Trophoblast cell (in vitro differentiated cells and primary cell): ENCODE measurements around the gene KRT74.

ENCODE experiments used
- DNase-seq, 2 donors: peaks; one replicate each; pipeline ENCODE4 v3.0.0-alpha.2; 2016
- H2AFZ ChIP-seq: 2 replicates; pipeline ENCODE4 v1.6.1; 2013; ENCODE audit warnings: low read length, moderate library complexity, mild to moderate bottlenecking; ENCODE audit not compliant: insufficient read depth, poor library complexity
- H2AK5ac ChIP-seq: 2 replicates; pipeline ENCODE4 v1.6.1; 2013; ENCODE audit warnings: mild to moderate bottlenecking, low read length
- H2BK120ac ChIP-seq: 2 replicates; pipeline ENCODE4 v1.6.1; 2013; ENCODE audit warnings: low read length, mild to moderate bottlenecking, moderate library complexity; ENCODE audit not compliant: insufficient read depth, poor library complexity
- H2BK12ac ChIP-seq: 2 replicates; pipeline ENCODE4 v1.6.1; 2013; ENCODE audit warnings: mild to moderate bottlenecking, low read length, moderate library complexity
- H2BK5ac ChIP-seq: 2 replicates; pipeline ENCODE4 v1.6.1; 2013; ENCODE audit warnings: low read length, low read depth, moderate library complexity, mild to moderate bottlenecking; ENCODE audit not compliant: poor library complexity
- H3K14ac ChIP-seq: 2 replicates; pipeline ENCODE4 v1.6.1; 2013; ENCODE audit warnings: mild to moderate bottlenecking, low read length
- H3K18ac ChIP-seq: 2 replicates; pipeline ENCODE4 v1.6.1; 2013; ENCODE audit warnings: mild to moderate bottlenecking, low read length
- H3K23ac ChIP-seq: 2 replicates; pipeline ENCODE4 v1.6.1; 2013; ENCODE audit warnings: low read length
- H3K27ac ChIP-seq: 2 replicates; pipeline ENCODE4 v1.5.1; 2013; ENCODE audit warnings: low read depth, mild to moderate bottlenecking, inconsistent platforms, low read length, moderate library complexity
- H3K27me3 ChIP-seq: 2 replicates; pipeline ENCODE4 v1.6.1; 2013; ENCODE audit warnings: inconsistent platforms, mild to moderate bottlenecking, low read length, moderate library complexity; ENCODE audit not compliant: insufficient read depth
- H3K36me3 ChIP-seq, 2 experiments: 1 replicate in 1 of 2; 2 replicates in 1 of 2; pipeline ENCODE4 v1.6.1; 2013; ENCODE audit warnings: low read length in 2 of 2, mild to moderate bottlenecking in 2 of 2, moderate library complexity in 1 of 2; ENCODE audit not compliant: insufficient read depth in 2 of 2, control insufficient read depth in 1 of 2
- H3K4ac ChIP-seq: 2 replicates; pipeline ENCODE4 v1.6.1; 2013; ENCODE audit warnings: low read depth, mild to moderate bottlenecking, low read length, moderate library complexity
- H3K4me1 ChIP-seq, 2 experiments: 1 replicate in 1 of 2; 2 replicates in 1 of 2; pipeline ENCODE4 v1.6.1; 2013; ENCODE audit warnings: low read length in 2 of 2, mild to moderate bottlenecking in 2 of 2, moderate library complexity in 1 of 2; ENCODE audit not compliant: insufficient read depth in 2 of 2, control insufficient read depth in 1 of 2
- H3K4me2 ChIP-seq: 2 replicates; pipeline ENCODE4 v1.6.1; 2013; ENCODE audit warnings: inconsistent platforms, mild to moderate bottlenecking, low read length, moderate library complexity
- H3K4me3 ChIP-seq: 2 replicates; pipeline ENCODE4 v1.5.1; 2013; ENCODE audit warnings: mild to moderate bottlenecking, low read depth, low read length, inconsistent platforms
- H3K79me1 ChIP-seq: one replicate; pipeline ENCODE4 v1.6.1; 2013; ENCODE audit warnings: low read length
- H3K79me2 ChIP-seq: 2 replicates; pipeline ENCODE4 v1.6.1; 2013; ENCODE audit warnings: low read length, mild to moderate bottlenecking; ENCODE audit not compliant: control insufficient read depth, insufficient read depth, poor library complexity
- H3K9ac ChIP-seq: 2 replicates; pipeline ENCODE4 v1.6.1; 2013; ENCODE audit warnings: mild to moderate bottlenecking, low read length
- H3K9me3 ChIP-seq: 2 replicates; pipeline ENCODE4 v1.6.1; 2013; ENCODE audit warnings: low read depth, mild to moderate bottlenecking, control low read depth, inconsistent platforms, low read length; ENCODE audit not compliant: insufficient read depth
- H4K12ac ChIP-seq: 2 replicates; pipeline ENCODE4 v1.6.1; 2013; ENCODE audit warnings: low read depth, mild to moderate bottlenecking, low read length, moderate library complexity
- H4K8ac ChIP-seq: 2 replicates; pipeline ENCODE4 v1.6.1; 2013; ENCODE audit warnings: low read depth, mild to moderate bottlenecking, low read length, moderate library complexity
- H4K91ac ChIP-seq: one replicate; pipeline ENCODE4 v1.6.1; 2013; ENCODE audit warnings: low read depth, mild to moderate bottlenecking, low read length, moderate library complexity
- WGBS: extraction: QIAGEN DNeasy Blood & Tissue Kit; methylation state at CpG from one replicate; pipeline ENCODE4 v1.1.7; 2013; ENCODE audit warnings: missing lambda C conversion rate; ENCODE audit not compliant: insufficient read length, insufficient coverage; ENCODE audit errors: extremely low coverage; 5-methylcytosine and 5-hydroxymethylcytosine counted together

The KRT74 gene

GRCh38 chr12:52526511-52526951 lies 47.1 kb downstream of the KRT74 start:
- H3K14ac ChIP-seq: no peak overlapping the region
- H4K8ac ChIP-seq: no peak overlapping the region
- no peaks in the 10 kb centered on the region for H3K9me3 ChIP-seq
- H3K79me2 ChIP-seq: no peaks in the 10 kb centered on the region
- no peaks in the 10 kb centered on the region for H3K36me3 ChIP-seq
- H3K27me3 ChIP-seq: no peaks in the 10 kb centered on the region
- H3K4me1 ChIP-seq: peaks cover 21 to 23% of the 10 kb centered on the region in 2 experiments
- no CpG with 5 or more reads among the region's 8 CpGs for WGBS
- no peak overlapping the region for H2BK120ac ChIP-seq
- H2BK12ac ChIP-seq: no peak overlapping the region
- no peak for DNase-seq
- no peak overlapping the region for H3K27ac ChIP-seq
- no peak overlapping the region for H3K4me2 ChIP-seq
- H2AFZ ChIP-seq: no peak overlapping the region
- no peak overlapping the region for H4K12ac ChIP-seq
- no peak overlapping the region for H3K9ac ChIP-seq
- H2AK5ac ChIP-seq: no peak overlapping the region
- H3K18ac ChIP-seq: no peak overlapping the region
- no peaks in the 10 kb centered on the region for H3K79me1 ChIP-seq
- no peak overlapping the region for H3K23ac ChIP-seq
- no peak overlapping the region for H3K4me3 ChIP-seq
- H2BK5ac ChIP-seq: no peak overlapping the region
- no peak overlapping the region for H4K91ac ChIP-seq
- H3K4ac ChIP-seq: no peak overlapping the region

- no peak for DNase-seq
- no peak overlapping the region for H4K12ac ChIP-seq
- no peak overlapping the region for H4K91ac ChIP-seq
- no peak overlapping the region for H3K23ac ChIP-seq
- H4K8ac ChIP-seq: no peak overlapping the region
- H3K4me3 ChIP-seq: no peak overlapping the region
- peaks cover 28 to 29% of the 10 kb centered on the region in 2 experiments for H3K4me1 ChIP-seq
- H2BK12ac ChIP-seq: no peak overlapping the region
- no peak overlapping the region for H2AK5ac ChIP-seq
- no peak overlapping the region for H2BK5ac ChIP-seq
- no peaks in the 10 kb centered on the region for H3K36me3 ChIP-seq
- no peak overlapping the region for H3K9ac ChIP-seq
- H3K4me2 ChIP-seq: no peak overlapping the region
- H3K18ac ChIP-seq: no peak overlapping the region
- H3K4ac ChIP-seq: no peak overlapping the region
- H3K79me2 ChIP-seq: no peaks in the 10 kb centered on the region
- H3K79me1 ChIP-seq: no peaks in the 10 kb centered on the region
- no peak overlapping the region for H2AFZ ChIP-seq
- no peak overlapping the region for H3K14ac ChIP-seq
- H3K9me3 ChIP-seq: no peaks in the 10 kb centered on the region
- H3K27me3 ChIP-seq: no peaks in the 10 kb centered on the region
- no peak overlapping the region for H3K27ac ChIP-seq
- no CpG with 5 or more reads among the region's 13 CpGs for WGBS
- H2BK120ac ChIP-seq: no peak overlapping the region
Measured at GRCh38 chr12:52525661-52526499, 47.8 kb downstream of the KRT74 start.

GRCh38 chr12:52524898-52525591 lies 48.6 kb downstream of the KRT74 start:
- no peaks in the 10 kb centered on the region for H3K36me3 ChIP-seq
- H2BK5ac ChIP-seq: no peak overlapping the region
- no peak overlapping the region for H3K14ac ChIP-seq
- H4K8ac ChIP-seq: no peak overlapping the region
- H3K9me3 ChIP-seq: no peaks in the 10 kb centered on the region
- no peak overlapping the region for H4K91ac ChIP-seq
- no peaks in the 10 kb centered on the region for H3K79me2 ChIP-seq
- WGBS: no CpG with 5 or more reads among the region's 5 CpGs
- H3K79me1 ChIP-seq: no peaks in the 10 kb centered on the region
- no peak overlapping the region for H2BK12ac ChIP-seq
- H3K4me1 ChIP-seq: peaks cover 28 to 29% of the 10 kb centered on the region in 2 experiments
- no peak overlapping the region for H2BK120ac ChIP-seq
- H3K4me3 ChIP-seq: no peak overlapping the region
- H3K9ac ChIP-seq: no peak overlapping the region
- H2AK5ac ChIP-seq: no peak overlapping the region
- no peak overlapping the region for H3K4ac ChIP-seq
- no peak overlapping the region for H2AFZ ChIP-seq
- H4K12ac ChIP-seq: no peak overlapping the region
- no peak for DNase-seq
- no peak overlapping the region for H3K18ac ChIP-seq
- H3K4me2 ChIP-seq: no peak overlapping the region
- H3K23ac ChIP-seq: no peak overlapping the region
- no peaks in the 10 kb centered on the region for H3K27me3 ChIP-seq
- no peak overlapping the region for H3K27ac ChIP-seq

- Histone ChIP-seq H3K27me3 (no peaks in the 10 kb centered on the region), H3K14ac (no peak overlapping the region), H3K4me1 (peaks cover 28 to 29% of the 10 kb centered on the region in 2 experiments), H2BK5ac (no peak overlapping the region), H3K36me3 (no peaks in the 10 kb centered on the region), H3K9ac (no peak overlapping the region), H3K4me3 (no peak overlapping the region), H2AFZ (no peak overlapping the region), H3K79me2 (no peaks in the 10 kb centered on the region), H4K8ac (no peak overlapping the region), H2BK12ac (no peak overlapping the region), H3K4me2 (no peak overlapping the region), H2AK5ac (no peak overlapping the region), H3K79me1 (no peaks in the 10 kb centered on the region), H3K9me3 (no peaks in the 10 kb centered on the region), H4K12ac (no peak overlapping the region), H3K4ac (no peak overlapping the region), H3K23ac (no peak overlapping the region), H2BK120ac (no peak overlapping the region), H4K91ac (no peak overlapping the region), H3K18ac (no peak overlapping the region), H3K27ac (no peak overlapping the region)
- no CpG with 5 or more reads among the region's 6 CpGs for WGBS
- no peak for DNase-seq
Measured at GRCh38 chr12:52524241-52524897, 49.3 kb downstream of the KRT74 start.
